OCI-LY7 (cell line): ENCODE measurements around the gene BAAT. TPM values are rescaled to one million over a fixed set of nuclear protein-coding genes. Genes with fewer than 3 reads are reported as not detected.
"Not testable (repeated sequence)": the region's sequence is repeated elsewhere in the genome, so short reads cannot be mapped to it uniquely, and the experiment has no call there.

Source experiments
- Bru-seq: library from RNA; stranded (reverse); fragments of 400-500 nt; gene quantifications from one replicate; lab custom pipeline; 2021; lab: Mats Ljungman, UMichigan
- BruChase-seq, 2 experiments: library from RNA; stranded (reverse); fragments of 400-500 nt; gene quantifications; one replicate each; lab custom pipeline; 2021; lab: Mats Ljungman, UMichigan
- BruUV-seq: library from RNA; stranded (reverse); fragments of 400-500 nt; replicated peaks from 2 replicates; lab custom pipeline; 2021; lab: Mats Ljungman, UMichigan
- CTCF ChIA-PET: fragments of 300-600 bp; sonication (Branson Sonifier 250); formaldehyde crosslinking; loops from one replicate; lab custom pipeline; 2022; ENCODE audit warnings: antibody characterized with exemption; ENCODE audit not compliant: unreplicated experiment; lab: Charles Lee
- POLR2A ChIA-PET: fragments of 300-600 bp; sonication (Branson Sonifier 250); formaldehyde crosslinking; loops from one replicate; lab custom pipeline; 2022; ENCODE audit warnings: antibody characterized with exemption; lab: Charles Lee
- DNase-seq: peaks from one replicate; pipeline ENCODE4 v3.0.0-alpha.2; 2015; ENCODE audit warnings: low spot score
- H2AFZ ChIP-seq: fragments of 200-600 bp; sonication (generic), shearing (Covaris generic); 2 replicates; pipeline ENCODE4 v1.6.1; 2014; ENCODE audit warnings: mild to moderate bottlenecking, antibody characterized with exemption, low read length, moderate library complexity
- H3K27ac ChIP-seq: fragments of 200-600 bp; sonication (generic); 2 replicates; pipeline ENCODE4 v1.5.1; 2014; ENCODE audit warnings: mixed run types, low read depth, mild to moderate bottlenecking, moderate library complexity, low read length, inconsistent platforms; ENCODE audit not compliant: poor library complexity, severe bottlenecking
- H3K36me3 ChIP-seq: fragments of 200-600 bp; sonication (generic); 2 replicates; pipeline ENCODE4 v1.6.1; 2014; ENCODE audit warnings: mild to moderate bottlenecking, antibody characterized with exemption, low read length, moderate library complexity, mixed read lengths; ENCODE audit not compliant: insufficient read depth
- H3K4me1 ChIP-seq: fragments of 200-600 bp; sonication (generic); 2 replicates; pipeline ENCODE4 v1.5.1; 2014; ENCODE audit warnings: mild to moderate bottlenecking, low read length; ENCODE audit not compliant: insufficient read depth, poor library complexity, severe bottlenecking
- H3K4me2 ChIP-seq: fragments of 200-600 bp; sonication (generic); 2 replicates; pipeline ENCODE4 v1.6.1; 2014; ENCODE audit warnings: mild to moderate bottlenecking, low read length
- H3K4me3 ChIP-seq: fragments of 200-600 bp; sonication (generic); 2 replicates; pipeline ENCODE4 v1.5.1; 2014; ENCODE audit warnings: mild to moderate bottlenecking, low read depth, low read length; ENCODE audit not compliant: poor library complexity, severe bottlenecking
- H3K79me2 ChIP-seq: fragments of 200-600 bp; sonication (generic); 2 replicates; pipeline ENCODE4 v1.6.1; 2016; ENCODE audit warnings: low read depth, mild to moderate bottlenecking, low read length, moderate library complexity, mixed read lengths; ENCODE audit not compliant: insufficient read depth
- H3K9me2 ChIP-seq: fragments of 200-600 bp; sonication (generic); 2 replicates; pipeline ENCODE4 v1.6.1; 2016; ENCODE audit warnings: mild to moderate bottlenecking, low read length, mixed read lengths; ENCODE audit not compliant: insufficient read depth
- H3K9me3 ChIP-seq: fragments of 200-600 bp; sonication (generic); 2 replicates; pipeline ENCODE4 v1.6.1; 2014; ENCODE audit warnings: mild to moderate bottlenecking, mixed run types, low read length, mixed read lengths
- H4K20me1 ChIP-seq: fragments of 200-600 bp; sonication (generic); 2 replicates; pipeline ENCODE4 v1.6.1; 2014; ENCODE audit warnings: mild to moderate bottlenecking, antibody characterized with exemption, low read length, moderate library complexity, mixed read lengths; ENCODE audit not compliant: insufficient read depth
- CTCF ChIP-seq: fragments of 200-600 bp; sonication (generic); conservative IDR thresholded peaks from 2 replicates; pipeline ENCODE4 v1.5.1; 2014; ENCODE audit warnings: mild to moderate bottlenecking, antibody characterized with exemption, low read length, moderate library complexity, mixed read lengths
- EZH2phosphoT487 ChIP-seq: fragments of 200-600 bp; sonication (generic); IDR thresholded peaks from 2 replicates; pipeline ENCODE4 v1.6.1; 2018; ENCODE audit warnings: low read depth, borderline replicate concordance, mild to moderate bottlenecking, mixed run types, antibody characterized with exemption, low read length, moderate library complexity, mixed read lengths
- intact Hi-C: fragments of 100-400 bp; cut with micrococcal nuclease; formaldehyde crosslinking; loops from one replicate; pipeline ENCODE4 v1.10.0; 2022; ENCODE audit not compliant: unreplicated experiment
- long read RNA-seq: library from polyadenylated mRNA; stranded (forward); transcript quantifications from one replicate; pipeline ENCODE4 v2.0.0, GENCODE V29; 2022
- total RNA-seq, 2 experiments: library from RNA; depleted of rRNA in 1 of 2; stranded (reverse); fragments of >200 nt in 1 of 2; shearing (Covaris generic) in 1 of 2; gene quantifications; 2 replicates each; pipeline ENCODE4 v1.2.3, GENCODE V29; 2014 to 2022

Gene BAAT
- total RNA-seq (2014; rRNA removed; shearing (Covaris generic)), result 0.13 TPM in 1 of 2 replicates, not detected in the other
- not detected in 2 replicates for total RNA-seq (2022)
- percentile 37 among the genes with signal in this experiment for Bru-seq, nascent RNA
- BruChase-seq, experiment 1, labeled RNA remaining after a 6-hour chase, result percentile 21 among the genes with signal in this experiment
- BruChase-seq, experiment 2, labeled RNA remaining after a 2-hour chase, result percentile 33 among the genes with signal in this experiment
- long read RNA-seq, result 0 reads

- Histone ChIP-seq H3K36me3 (peaks cover 41% of the 10 kb centered on the region), H3K9me3 (peaks cover 16% of the 10 kb centered on the region; the same call in 1 of the 2 replicates)
- H4K20me1 ChIP-seq, H3K9me2 ChIP-seq, H2AFZ ChIP-seq, CTCF ChIA-PET, H3K27ac ChIP-seq, intact Hi-C loops, H3K79me2 ChIP-seq, H3K4me3 ChIP-seq, BruUV-seq, POLR2A ChIA-PET, H3K4me1 ChIP-seq, H3K4me2 ChIP-seq: not testable (repeated sequence)
- DNase-seq, result peak; percentile 16
Measured at GRCh38 chr9:101384873-101385536, at the start of gene BAAT. BAAT (minus strand) TSS chr9:101385006; CDS start chr9:101371404, 13,602 bp downstream.

- CTCF ChIA-PET, result no interaction called here
- H3K27ac ChIP-seq, result no peak overlapping the region
Measured at GRCh38 chr9:101433229-101433628, 48.4 kb upstream of the BAAT start.

GRCh38 chr9:101432740-101433139, 47.9 kb upstream of the BAAT start:
- DNase-seq, result no peak
- Histone ChIP-seq H4K20me1 (no peaks in the 10 kb centered on the region), H2AFZ (no peak overlapping the region), H3K9me3 (no peaks in the 10 kb centered on the region), H3K36me3 (no peaks in the 10 kb centered on the region), H3K4me3 (no peak overlapping the region), H3K79me2 (no peaks in the 10 kb centered on the region), H3K27ac (no peak overlapping the region), H3K9me2 (no peaks in the 10 kb centered on the region), H3K4me2 (no peak overlapping the region), H3K4me1 (peaks cover 17% of the 10 kb centered on the region)
- no TSS peak for BruUV-seq
- CTCF ChIA-PET, result no interaction called here
- TF ChIP-seq EZH2phosphoT487 (no peak), CTCF (no peak)
- intact Hi-C loops, result no loop called here
- POLR2A ChIA-PET, result interaction anchor here (1.1 kb wide), 1 partner anchor 10 kb away, joined by 4 read pairs; no protein-coding TSS in a partner anchor

More at GRCh38 chr9:101433229-101433628, 48.4 kb upstream of the BAAT start:
- no peak for TF ChIP-seq CTCF
- no peak for TF ChIP-seq EZH2phosphoT487
- no peak for DNase-seq
- H4K20me1 ChIP-seq, result no peaks in the 10 kb centered on the region
- H2AFZ ChIP-seq, result no peak overlapping the region
- peaks cover 12% of the 10 kb centered on the region for H3K4me1 ChIP-seq
- H3K4me3 ChIP-seq, result no peak overlapping the region
- BruUV-seq, result no TSS peak
- H3K9me2 ChIP-seq, result no peaks in the 10 kb centered on the region
- no peaks in the 10 kb centered on the region for H3K9me3 ChIP-seq
- intact Hi-C loops, result no loop called here
- no peaks in the 10 kb centered on the region for H3K36me3 ChIP-seq
- H3K4me2 ChIP-seq, result no peak overlapping the region
- POLR2A ChIA-PET, result interaction anchor here (1.1 kb wide), 1 partner anchor 10 kb away, joined by 4 read pairs; no protein-coding TSS in a partner anchor
- H3K79me2 ChIP-seq, result no peaks in the 10 kb centered on the region
